Activated T-cell treated with anti-CD3 and anti-CD28 coated beads, Interleukin-2, amount 50 U/mL, for 1 hour (primary cell): ENCODE results near the gene STK40.

ENCODE experiments used
- DNase-seq: peaks from one replicate; pipeline ENCODE4 v3.0.0-alpha.2; 2020

STK40 gene

GRCh38 chr1:36385410-36386264, at the start of gene STK40:
TSS of gene STK40 (minus strand) at chr1:36385924. CDS start at chr1:36361332, 24,592 bp downstream.
- peak; percentile 98 for DNase-seq

GRCh38 chr1:36433102-36433501, 47.4 kb upstream of the STK40 start:
- no peak for DNase-seq

GRCh38 chr1:36432616-36433015, 46.9 kb upstream of the STK40 start:
- no peak for DNase-seq

- no peak for DNase-seq
Measured at GRCh38 chr1:36425791-36426190, 40.1 kb upstream of the STK40 start.

GRCh38 chr1:36421649-36422048, 35.9 kb upstream of the STK40 start:
- DNase-seq, result no peak

GRCh38 chr1:36420836-36421317, 35.2 kb upstream of the STK40 start:
- DNase-seq, result peak; percentile 94

GRCh38 chr1:36420409-36420808, 34.7 kb upstream of the STK40 start:
- DNase-seq, result no peak

GRCh38 chr1:36419569-36419968, 33.8 kb upstream of the STK40 start:
- no peak for DNase-seq

- no peak for DNase-seq
Measured at GRCh38 chr1:36419140-36419539, 33.4 kb upstream of the STK40 start.

- DNase-seq, result no peak
Measured at GRCh38 chr1:36417931-36418330, 32.2 kb upstream of the STK40 start.

- DNase-seq, result no peak
Measured at GRCh38 chr1:36415661-36416326, 30.1 kb upstream of the STK40 start.

GRCh38 chr1:36414384-36414783, 28.7 kb upstream of the STK40 start:
- no peak for DNase-seq

- DNase-seq, result no peak
Measured at GRCh38 chr1:36411674-36412648, 26.2 kb upstream of the STK40 start.

GRCh38 chr1:36408479-36408878, 22.8 kb upstream of the STK40 start:
- no peak for DNase-seq

GRCh38 chr1:36406440-36406839, 20.7 kb upstream of the STK40 start:
- DNase-seq, result no peak

GRCh38 chr1:36402504-36402890, 16.8 kb upstream of the STK40 start:
- DNase-seq, result no peak

GRCh38 chr1:36401602-36402503, 16.1 kb upstream of the STK40 start:
- DNase-seq, result no peak

GRCh38 chr1:36400825-36401601, 15.3 kb upstream of the STK40 start:
- DNase-seq, result no peak

- no peak for DNase-seq
Measured at GRCh38 chr1:36400514-36400824, 14.7 kb upstream of the STK40 start.

GRCh38 chr1:36398370-36398977, 12.8 kb upstream of the STK40 start:
- DNase-seq, result no peak
